HepG2 (cell line): Measurements from ENCODE around the gene RCOR3. TPM values are rescaled to one million over a fixed set of nuclear protein-coding genes. Genes with fewer than 3 reads are reported as not detected.
A peak's percentile ranks its signal among the peaks of the same experiment; 100 is the strongest.

Experiments
- FOSL1 ChIP-seq: sonication (generic); formaldehyde crosslinking; IDR thresholded peaks from 2 replicates; pipeline ENCODE4 v1.9.0; 2021; ENCODE audit warnings: missing genetic modification reagents, borderline replicate concordance
- HCFC1 ChIP-seq: fragments of 150-350 bp; IDR thresholded peaks from 2 replicates; pipeline ENCODE4 v1.6.1; 2014; ENCODE audit warnings: low read depth, low read length
- IKZF5 ChIP-seq: IDR thresholded peaks from 2 replicates; pipeline ENCODE4 v1.6.1; 2018; ENCODE audit warnings: missing genetic modification reagents, mild to moderate bottlenecking, missing compliant biosample characterization
- MXI1 ChIP-seq: IDR thresholded peaks from 3 replicates; pipeline ENCODE4 v1.6.1; 2012; ENCODE audit warnings: low read depth, low read length, inconsistent platforms, borderline replicate concordance
- NFE2 ChIP-seq: sonication (generic); formaldehyde crosslinking; IDR thresholded peaks from 2 replicates; pipeline ENCODE4 v1.4.0; 2020; ENCODE audit warnings: missing genetic modification reagents
- NR3C1 ChIP-seq: sonication (generic); formaldehyde crosslinking; IDR thresholded peaks from 2 replicates; pipeline ENCODE4 v1.4.0; 2020; ENCODE audit warnings: missing genetic modification reagents
- POGZ ChIP-seq: sonication (generic); formaldehyde crosslinking; IDR thresholded peaks from 2 replicates; pipeline ENCODE4 v1.4.0; 2020; ENCODE audit warnings: mild to moderate bottlenecking, missing genetic modification reagents
- RAD21 ChIP-seq: fragments of 450-650 bp; formaldehyde crosslinking; IDR thresholded peaks from 2 replicates; pipeline ENCODE4 v1.5.0; 2020; ENCODE audit warnings: mild to moderate bottlenecking
- RAD51 ChIP-seq: fragments of 450-650 bp; IDR thresholded peaks from 2 replicates; pipeline ENCODE4 v1.6.1; 2016; ENCODE audit warnings: borderline replicate concordance
- SMARCC2 ChIP-seq: fragments of 450-650 bp; IDR thresholded peaks from 2 replicates; pipeline ENCODE4 v1.6.1; 2017; ENCODE audit warnings: antibody characterized with exemption, mild to moderate bottlenecking
- UBTF ChIP-seq: sonication (generic); formaldehyde crosslinking; IDR thresholded peaks from 2 replicates; pipeline ENCODE4 v1.4.0; 2020; ENCODE audit warnings: mild to moderate bottlenecking, missing genetic modification reagents
- ZBTB42 ChIP-seq: sonication (generic); formaldehyde crosslinking; IDR thresholded peaks from 2 replicates; pipeline ENCODE4 v1.5.0; 2020; ENCODE audit warnings: mild to moderate bottlenecking, missing genetic modification reagents
- ZBTB7A ChIP-seq: sonication (generic); formaldehyde crosslinking; IDR thresholded peaks from 2 replicates; pipeline ENCODE4 v1.8.0; 2022; ENCODE audit warnings: mild to moderate bottlenecking, missing genetic modification reagents
- ZFP36L1 ChIP-seq: sonication (generic); formaldehyde crosslinking; IDR thresholded peaks from 2 replicates; pipeline ENCODE4 v1.8.0; 2022; ENCODE audit warnings: mild to moderate bottlenecking, missing genetic modification reagents, moderate library complexity
- ZNF136 ChIP-seq: sonication (generic); formaldehyde crosslinking; IDR thresholded peaks from 2 replicates; pipeline ENCODE4 v1.8.1; 2022; ENCODE audit warnings: low read depth, mild to moderate bottlenecking, moderate library complexity, missing genetic modification reagents
- ZNF354B ChIP-seq: sonication (generic); formaldehyde crosslinking; IDR thresholded peaks from 2 replicates; pipeline ENCODE4 v1.8.0; 2022; ENCODE audit warnings: mild to moderate bottlenecking, missing genetic modification reagents
- ZNF441 ChIP-seq: sonication (generic); formaldehyde crosslinking; IDR thresholded peaks from 2 replicates; pipeline ENCODE4 v1.7.0; 2021; ENCODE audit warnings: missing genetic modification reagents, borderline replicate concordance
- ZNF816 ChIP-seq: sonication (generic); formaldehyde crosslinking; IDR thresholded peaks from 2 replicates; pipeline ENCODE4 v1.8.0; 2022; ENCODE audit warnings: missing genetic modification reagents, mild to moderate bottlenecking, borderline replicate concordance
- ZUFSP ChIP-seq: sonication (generic); formaldehyde crosslinking; IDR thresholded peaks from 2 replicates; pipeline ENCODE4 v1.9.0; 2021; ENCODE audit warnings: missing genetic modification reagents, mild to moderate bottlenecking, borderline replicate concordance
- polyA plus RNA-seq, 8 experiments: library from polyadenylated mRNA; depleted of rRNA in 3 of 8; stranded (reverse) in 7 of 8; unstranded in 1 of 8; fragments of >200 nt; fragmentation: Illumina TruSeq in 4 of 8; extraction: Trizol in 4 of 8; gene quantifications; 2 replicates each; pipeline versions ENCODE4 v1.2.1 to v1.2.3, GENCODE V29; 2011 to 2016; ENCODE audit warnings: low read depth in 4 of 8, missing spikeins in 1 of 8, mixed read lengths in 1 of 8; ENCODE audit not compliant: insufficient read depth in 1 of 8
- total RNA-seq, 5 experiments: library from RNA; depleted of rRNA; stranded (reverse); fragments of >200 nt; fragmentation: Illumina TruSeq; extraction: Trizol; gene quantifications; 2 replicates each; pipeline ENCODE4 v1.2.3, GENCODE V29; 2016; ENCODE audit warnings: low read depth in 1 of 5
- TF ChIP-seq, protein P1 (sequence below): sonication (generic); formaldehyde crosslinking; IDR thresholded peaks from 2 replicates; pipeline ENCODE4 v1.8.1; 2023; ENCODE audit warnings: mild to moderate bottlenecking, inconsistent platforms, moderate library complexity, missing genetic modification reagents, borderline replicate concordance
- TF ChIP-seq, protein P2 (sequence below): sonication (generic); formaldehyde crosslinking; IDR thresholded peaks from 2 replicates; pipeline ENCODE4 v1.8.0; 2023; ENCODE audit warnings: mild to moderate bottlenecking, missing genetic modification reagents
- TF ChIP-seq, protein P3 (sequence below): sonication (generic); formaldehyde crosslinking; IDR thresholded peaks from 2 replicates; pipeline ENCODE4 v1.8.1; 2023; ENCODE audit warnings: mild to moderate bottlenecking, missing genetic modification reagents, borderline replicate concordance

Gene RCOR3
- total and polyA plus RNA-seq, 2 of the 13 experiments (the other 11 are each of a cell fraction or from before 2014, with no cell fraction given) = 16.8 to 31.6 TPM

GRCh38 chr1:211258756-211259637 lies at the start of gene RCOR3 (continued):
- TF ChIP-seq, protein P1, sequence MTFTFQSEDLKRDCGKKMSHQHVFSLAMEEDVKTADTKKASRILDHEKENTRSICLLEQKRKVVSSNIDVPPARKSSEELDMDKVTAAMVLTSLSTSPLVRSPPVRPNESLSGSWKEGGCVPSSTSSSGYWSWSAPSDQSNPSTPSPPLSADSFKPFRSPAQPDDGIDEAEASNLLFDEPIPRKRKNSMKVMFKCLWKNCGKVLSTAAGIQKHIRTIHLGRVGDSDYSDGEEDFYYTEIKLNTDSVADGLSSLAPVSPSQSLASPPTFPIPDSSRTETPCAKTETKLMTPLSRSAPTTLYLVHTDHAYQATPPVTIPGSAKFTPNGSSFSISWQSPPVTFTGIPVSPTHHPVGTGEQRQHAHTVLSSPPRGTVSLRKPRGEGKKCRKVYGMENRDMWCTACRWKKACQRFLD (CRISPR knock-in tag) = no peak
- TF ChIP-seq, protein P2, sequence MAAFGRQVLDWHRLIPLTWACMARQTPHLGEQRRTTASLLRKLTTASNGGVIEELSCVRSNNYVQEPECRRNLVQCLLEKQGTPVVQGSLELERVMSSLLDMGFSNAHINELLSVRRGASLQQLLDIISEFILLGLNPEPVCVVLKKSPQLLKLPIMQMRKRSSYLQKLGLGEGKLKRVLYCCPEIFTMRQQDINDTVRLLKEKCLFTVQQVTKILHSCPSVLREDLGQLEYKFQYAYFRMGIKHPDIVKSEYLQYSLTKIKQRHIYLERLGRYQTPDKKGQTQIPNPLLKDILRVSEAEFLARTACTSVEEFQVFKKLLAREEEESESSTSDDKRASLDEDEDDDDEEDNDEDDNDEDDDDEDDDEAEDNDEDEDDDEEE = no peak
- TF ChIP-seq NFE2 (CRISPR knock-in tag) (no peak), RAD21 (CRISPR knock-in tag) (0 out of 2 replicates have a peak, but pooled peaks have one; percentile 24), ZNF816 (peak; percentile 93), POGZ (peak; percentile 83), ZNF354B (CRISPR knock-in tag) (no peak), IKZF5 (CRISPR knock-in tag) (peak; percentile 69; the same call in 1 of the 2 replicates), UBTF (peak; percentile 86), ZUFSP (CRISPR knock-in tag) (no peak), RAD51 (no peak), ZBTB7A (CRISPR knock-in tag) (peak; percentile 49; the same call in 1 of the 2 replicates), FOSL1 (no peak), MXI1 (peak; percentile 75; the same call in 1 of the 3 replicates), ZFP36L1 (CRISPR knock-in tag) (peak; percentile 87), ZBTB42 (no peak), ZNF441 (CRISPR knock-in tag) (peak; percentile 79; the same call in 1 of the 2 replicates), ZNF136 (CRISPR knock-in tag) (peak; percentile 80; the same call in 1 of the 2 replicates), SMARCC2 (no peak), HCFC1 (no peak), NR3C1 (no peak)
- TF ChIP-seq, protein P3, sequence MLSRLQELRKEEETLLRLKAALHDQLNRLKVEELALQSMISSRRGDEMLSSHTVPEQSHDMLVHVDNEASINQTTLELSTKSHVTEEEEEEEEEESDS (CRISPR knock-in tag) = no peak
